ENCODE data around the gene HRH1.

GRCh38 chr3:11165476-11165875 lies 11.2 kb downstream of the HRH1 start:
- TF ChIP-seq, protein P1, sequence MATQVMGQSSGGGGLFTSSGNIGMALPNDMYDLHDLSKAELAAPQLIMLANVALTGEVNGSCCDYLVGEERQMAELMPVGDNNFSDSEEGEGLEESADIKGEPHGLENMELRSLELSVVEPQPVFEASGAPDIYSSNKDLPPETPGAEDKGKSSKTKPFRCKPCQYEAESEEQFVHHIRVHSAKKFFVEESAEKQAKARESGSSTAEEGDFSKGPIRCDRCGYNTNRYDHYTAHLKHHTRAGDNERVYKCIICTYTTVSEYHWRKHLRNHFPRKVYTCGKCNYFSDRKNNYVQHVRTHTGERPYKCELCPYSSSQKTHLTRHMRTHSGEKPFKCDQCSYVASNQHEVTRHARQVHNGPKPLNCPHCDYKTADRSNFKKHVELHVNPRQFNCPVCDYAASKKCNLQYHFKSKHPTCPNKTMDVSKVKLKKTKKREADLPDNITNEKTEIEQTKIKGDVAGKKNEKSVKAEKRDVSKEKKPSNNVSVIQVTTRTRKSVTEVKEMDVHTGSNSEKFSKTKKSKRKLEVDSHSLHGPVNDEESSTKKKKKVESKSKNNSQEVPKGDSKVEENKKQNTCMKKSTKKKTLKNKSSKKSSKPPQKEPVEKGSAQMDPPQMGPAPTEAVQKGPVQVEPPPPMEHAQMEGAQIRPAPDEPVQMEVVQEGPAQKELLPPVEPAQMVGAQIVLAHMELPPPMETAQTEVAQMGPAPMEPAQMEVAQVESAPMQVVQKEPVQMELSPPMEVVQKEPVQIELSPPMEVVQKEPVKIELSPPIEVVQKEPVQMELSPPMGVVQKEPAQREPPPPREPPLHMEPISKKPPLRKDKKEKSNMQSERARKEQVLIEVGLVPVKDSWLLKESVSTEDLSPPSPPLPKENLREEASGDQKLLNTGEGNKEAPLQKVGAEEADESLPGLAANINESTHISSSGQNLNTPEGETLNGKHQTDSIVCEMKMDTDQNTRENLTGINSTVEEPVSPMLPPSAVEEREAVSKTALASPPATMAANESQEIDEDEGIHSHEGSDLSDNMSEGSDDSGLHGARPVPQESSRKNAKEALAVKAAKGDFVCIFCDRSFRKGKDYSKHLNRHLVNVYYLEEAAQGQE (IDR thresholded peaks at IDR 0.05; ENCODE audit: unreplicated experiment) = no peak
- TF ChIP-seq EZH2 (IDR thresholded peaks at IDR 0.05; ENCODE audit: low read depth, unreplicated experiment) (no peak), CTCF (conservative IDR thresholded peaks at IDR 0.05; ENCODE audit: low read depth in 2 of 2) (no peak), POLR2AphosphoS5 (IDR thresholded peaks at IDR 0.05; ENCODE audit: low read depth) (no peak), EZH2phosphoT487 (IDR thresholded peaks at IDR 0.05; ENCODE audit: unreplicated experiment) (no peak), CREB1 (CRISPR knock-in tag; IDR thresholded peaks at IDR 0.05; ENCODE audit: low read depth) (no peak), ETS1 (IDR thresholded peaks at IDR 0.05) (no peak), ZNF462 (CRISPR knock-in tag; IDR thresholded peaks at IDR 0.05) (no peak), JUNB (IDR thresholded peaks at IDR 0.05; ENCODE audit: unreplicated experiment) (no peak), NANOG (IDR thresholded peaks at IDR 0.05; ENCODE audit: borderline replicate concordance) (no peak), ZNF114 (CRISPR knock-in tag; IDR thresholded peaks at IDR 0.05) (no peak), STAT1 (IDR thresholded peaks at IDR 0.05; ENCODE audit: unreplicated experiment) (no peak)
